Thymus (tissue), 11 donors: ENCODE results near the gene CACNG6. TPM values are rescaled to one million over a fixed set of nuclear protein-coding genes. Genes with fewer than 3 reads are reported as not detected.

Experiments
- DNase-seq, 9 donors: peaks; one replicate each; pipeline ENCODE4 v3.0.0-alpha.2; 2013; ENCODE audit warnings: low spot score in 9 of 9, low read depth in 6 of 9, missing footprints in 1 of 9
- H3K27ac ChIP-seq, 2 donors: one replicate each; pipeline ENCODE4 v1.5.1; 2013; ENCODE audit warnings: control low read depth in 1 of 2, low read depth in 1 of 2, low read length in 1 of 2, mild to moderate bottlenecking in 1 of 2, moderate library complexity in 1 of 2
- H3K27me3 ChIP-seq, 2 donors: one replicate each; pipeline ENCODE4 v1.5.1; 2013; ENCODE audit warnings: low read length in 1 of 2; ENCODE audit not compliant: control insufficient read depth in 2 of 2, insufficient read depth in 1 of 2
- H3K36me3 ChIP-seq, 2 donors: one replicate each; pipeline ENCODE4 v1.5.1; 2013; ENCODE audit warnings: low read length in 1 of 2, mild to moderate bottlenecking in 1 of 2, moderate library complexity in 1 of 2; ENCODE audit not compliant: control insufficient read depth in 2 of 2, insufficient read depth in 2 of 2
- H3K4me1 ChIP-seq, 2 donors: one replicate each; pipeline ENCODE4 v1.5.1; 2013; ENCODE audit warnings: low read length in 2 of 2; ENCODE audit not compliant: control insufficient read depth in 2 of 2, insufficient read depth in 2 of 2
- H3K4me3 ChIP-seq, 2 donors: one replicate each; pipeline ENCODE4 v1.5.1; 2013; ENCODE audit warnings: low read length in 2 of 2, control low read depth in 1 of 2, mild to moderate bottlenecking in 1 of 2
- H3K9me3 ChIP-seq, 2 donors: one replicate each; pipeline ENCODE4 v1.5.1; 2013; ENCODE audit warnings: low read length in 1 of 2, mild to moderate bottlenecking in 1 of 2; ENCODE audit not compliant: control insufficient read depth in 2 of 2, insufficient read depth in 1 of 2
- WGBS: extraction: QIAGEN DNeasy Blood & Tissue Kit; methylation state at CpG from one replicate; pipeline ENCODE4 v1.1.7; 2013; 5-methylcytosine and 5-hydroxymethylcytosine counted together
- polyA plus RNA-seq: library from polyadenylated mRNA; stranded (reverse); fragments of 200-250 nt; gene quantifications from one replicate; pipeline ENCODE4 v1.2.3, GENCODE V29; 2013
- total RNA-seq: library from RNA; stranded (reverse); fragments of 120-200 nt; gene quantifications from one replicate; pipeline ENCODE4 v1.2.4, GENCODE V29; 2013
- donor health status: healthy.

CACNG6 gene
- total and polyA plus RNA-seq, 2 donors, result 0.05 TPM

GRCh38 chr19:53961523-53962356 lies 29.7 kb upstream of the CACNG6 start:
- Histone ChIP-seq H3K27ac (no peak overlapping the region), H3K36me3 (no peaks in the 10 kb centered on the region), H3K4me1 (no peaks in the 10 kb centered on the region), H3K4me3 (no peak overlapping the region), H3K9me3 (no peaks in the 10 kb centered on the region), H3K27me3 (peaks cover 46 to 82% of the 10 kb centered on the region in 2 donors)
- WGBS, result 6% methylated on average over 32 of the region's 32 CpGs
- no peak for DNase-seq

GRCh38 chr19:53962887-53963431 lies 28.5 kb upstream of the CACNG6 start, which contains the start of gene CACNG8:
Gene CACNG8, plus strand, starts transcription at chr19:53962937.
- WGBS, result 5% methylated on average over 55 of the region's 55 CpGs
- no peak within 1 kb of the TSS for H3K27ac ChIP-seq
- no peaks in the 10 kb centered on the region for H3K4me1 ChIP-seq
- no peak for DNase-seq
- no peaks in the 10 kb centered on the region for H3K36me3 ChIP-seq
- H3K4me3 ChIP-seq, result no peak within 1 kb of the TSS
- H3K9me3 ChIP-seq, result no peaks in the 10 kb centered on the region
- peaks cover 46 to 70% of the 10 kb centered on the region in 2 donors for H3K27me3 ChIP-seq

- no peak for DNase-seq
- Histone ChIP-seq H3K4me1 (no peaks in the 10 kb centered on the region), H3K9me3 (no peaks in the 10 kb centered on the region), H3K36me3 (no peaks in the 10 kb centered on the region), H3K4me3 (no peak overlapping the region), H3K27me3 (peaks cover 30 to 49% of the 10 kb centered on the region in 2 donors), H3K27ac (no peak overlapping the region)
- WGBS, result 79% methylated on average over 11 of the region's 11 CpGs
These were observed 26.3 kb upstream of the CACNG6 start for GRCh38 chr19:53965091-53965490.

- H3K9me3 ChIP-seq, result no peaks in the 10 kb centered on the region
- H3K27me3 ChIP-seq, result peaks cover 14 to 38% of the 10 kb centered on the region in 2 donors
- H3K4me1 ChIP-seq, result no peaks in the 10 kb centered on the region
- WGBS, result 87% methylated on average over 7 of the region's 7 CpGs
- no peak for DNase-seq
- no peaks in the 10 kb centered on the region for H3K36me3 ChIP-seq
- no peak overlapping the region for H3K4me3 ChIP-seq
- no peak overlapping the region for H3K27ac ChIP-seq
These were observed 24.5 kb upstream of the CACNG6 start for GRCh38 chr19:53966931-53967330.

GRCh38 chr19:53969366-53969765 lies 22.1 kb upstream of the CACNG6 start:
- H3K27me3 ChIP-seq, result peaks cover 0 to 21% of the 10 kb centered on the region in 2 donors
- H3K27ac ChIP-seq, result no peak overlapping the region
- WGBS, result 95% methylated on average over 6 of the region's 6 CpGs
- H3K4me1 ChIP-seq, result no peaks in the 10 kb centered on the region
- H3K36me3 ChIP-seq, result no peaks in the 10 kb centered on the region
- no peak for DNase-seq
- H3K9me3 ChIP-seq, result no peaks in the 10 kb centered on the region
- no peak overlapping the region for H3K4me3 ChIP-seq

GRCh38 chr19:53971673-53972072 lies 19.8 kb upstream of the CACNG6 start:
- Histone ChIP-seq H3K27ac (no peak overlapping the region), H3K9me3 (no peaks in the 10 kb centered on the region), H3K27me3 (peaks cover 0 to 7% of the 10 kb centered on the region in 2 donors), H3K4me1 (no peaks in the 10 kb centered on the region), H3K36me3 (no peaks in the 10 kb centered on the region), H3K4me3 (no peak overlapping the region)
- 14% methylated on average over 10 of the region's 10 CpGs for WGBS
- DNase-seq, result no peak

- peak; percentile 19 to 76 (median 54) for DNase-seq
- Histone ChIP-seq H3K4me1 (no peaks in the 10 kb centered on the region), H3K4me3 (peak overlapping the region in 1 of 2 donors; percentile 6), H3K36me3 (no peaks in the 10 kb centered on the region), H3K27ac (no peak overlapping the region), H3K27me3 (peaks cover 44 to 55% of the 10 kb centered on the region in 2 donors), H3K9me3 (peaks cover 11 to 25% of the 10 kb centered on the region in 2 donors)
- WGBS, result 5% methylated on average over 9 of the region's 9 CpGs
These were observed 13.9 kb upstream of the CACNG6 start for GRCh38 chr19:53977429-53977990.

GRCh38 chr19:53977991-53978731 lies 13.3 kb upstream of the CACNG6 start:
- H3K4me1 ChIP-seq, result no peaks in the 10 kb centered on the region
- no peak overlapping the region for H3K27ac ChIP-seq
- no peak overlapping the region for H3K4me3 ChIP-seq
- H3K27me3 ChIP-seq, result peaks cover 49 to 56% of the 10 kb centered on the region in 2 donors
- 9% methylated on average over 54 of the region's 54 CpGs for WGBS
- no peaks in the 10 kb centered on the region for H3K36me3 ChIP-seq
- no peak for DNase-seq
- peaks cover 11 to 25% of the 10 kb centered on the region in 2 donors for H3K9me3 ChIP-seq
